HEK293T (cell line): Measurements from ENCODE around the gene CBARP.

Experiments
- CTCF ChIA-PET: fragments of 350-600 bp; formaldehyde crosslinking; extraction: SDS; loops from one replicate; lab custom pipeline; 2021; ENCODE audit warnings: antibody characterized with exemption, inconsistent platforms; lab: Yijun Ruan, JAX
- POLR2A ChIA-PET: fragments of 350-600 bp; formaldehyde crosslinking; extraction: SDS; loops from one replicate; lab custom pipeline; 2020; ENCODE audit warnings: antibody characterized with exemption, inconsistent platforms; lab: Yijun Ruan, JAX
- DNase-seq: peaks from one replicate; pipeline ENCODE4 v3.0.0; 2012; ENCODE audit warnings: mixed read lengths; ENCODE audit errors: extremely low spot score
- ARNT ChIP-seq: fragments of 450-650 bp; IDR thresholded peaks from 2 replicates; pipeline ENCODE4 v1.6.1; 2017; ENCODE audit warnings: mild to moderate bottlenecking
- BHLHE40 ChIP-seq: fragments of 450-650 bp; IDR thresholded peaks from 2 replicates; pipeline ENCODE4 v1.6.1; 2016; ENCODE audit warnings: mild to moderate bottlenecking, moderate library complexity, borderline replicate concordance
- CTBP1 ChIP-seq: fragments of 450-650 bp; IDR thresholded peaks from 2 replicates; pipeline ENCODE4 v1.6.1; 2016; ENCODE audit warnings: borderline replicate concordance
- ELF4 ChIP-seq: fragments of 450-650 bp; IDR thresholded peaks from 2 replicates; pipeline ENCODE4 v1.6.1; 2017; ENCODE audit warnings: antibody characterized with exemption
- FOXA1 ChIP-seq: fragments of 450-650 bp; IDR thresholded peaks from 2 replicates; pipeline ENCODE4 v1.6.1; 2016; ENCODE audit warnings: mild to moderate bottlenecking
- FOXK2 ChIP-seq: fragments of 450-650 bp; IDR thresholded peaks from 2 replicates; pipeline ENCODE4 v1.6.1; 2016; ENCODE audit warnings: mild to moderate bottlenecking
- FOXM1 ChIP-seq: fragments of 450-650 bp; IDR thresholded peaks from 2 replicates; pipeline ENCODE4 v1.6.1; 2017; ENCODE audit warnings: mild to moderate bottlenecking, borderline replicate concordance
- HDGF ChIP-seq: fragments of 450-650 bp; IDR thresholded peaks from 2 replicates; pipeline ENCODE4 v1.6.1; 2017; ENCODE audit warnings: antibody characterized with exemption, borderline replicate concordance
- L3MBTL2 ChIP-seq: fragments of 450-650 bp; conservative IDR thresholded peaks from 2 replicates; pipeline ENCODE4 v1.6.1; 2016; ENCODE audit warnings: mild to moderate bottlenecking
- LEF1 ChIP-seq: fragments of 450-650 bp; IDR thresholded peaks from 2 replicates; pipeline ENCODE4 v1.6.1; 2017; ENCODE audit warnings: mild to moderate bottlenecking, borderline replicate concordance
- NFRKB ChIP-seq: fragments of 450-650 bp; IDR thresholded peaks from 2 replicates; pipeline ENCODE4 v1.6.1; 2016; ENCODE audit warnings: mild to moderate bottlenecking, moderate library complexity
- PKNOX1 ChIP-seq: fragments of 450-650 bp; IDR thresholded peaks from 2 replicates; pipeline ENCODE4 v1.6.1; 2016
- SP1 ChIP-seq: fragments of 450-650 bp; IDR thresholded peaks from 2 replicates; pipeline ENCODE4 v1.6.1; 2017
- SUZ12 ChIP-seq: fragments of 450-650 bp; IDR thresholded peaks from 2 replicates; pipeline ENCODE4 v1.6.1; 2016; ENCODE audit warnings: mild to moderate bottlenecking
- TARDBP ChIP-seq: fragments of 450-650 bp; IDR thresholded peaks from 2 replicates; pipeline ENCODE4 v1.6.1; 2016
- ZNF384 ChIP-seq: fragments of 450-650 bp; IDR thresholded peaks from 2 replicates; pipeline ENCODE4 v1.6.1; 2016

CBARP gene

GRCh38 chr19:1272423-1273262 lies 34.8 kb upstream of the CBARP start:
- TF ChIP-seq TARDBP (no peak), NFRKB (no peak), SP1 (no peak), HDGF (no peak), L3MBTL2 (no peak), FOXK2 (no peak), ZNF384 (no peak), LEF1 (no peak), FOXA1 (no peak), ELF4 (no peak)
- DNase-seq, result no peak
- CTCF ChIA-PET, result interaction anchor here (1.5 to 2.0 kb wide), 2 partner anchors 28 kb away, joined by 8 to 20 read pairs; no protein-coding TSS in a partner anchor
- POLR2A ChIA-PET, result interaction anchor here (0.7 to 2.7 kb wide), 6 partner anchors 7 to 82 kb away, joined by 3 to 18 read pairs (median 5); a partner anchor contains a TSS

- no peak for DNase-seq
- CTCF ChIA-PET, result interaction anchor here (1.5 kb wide), 1 partner anchor 27 kb away, joined by 8 read pairs; no protein-coding TSS in a partner anchor
- TF ChIP-seq ARNT, result no peak
- TF ChIP-seq HDGF, result no peak
- no peak for TF ChIP-seq L3MBTL2
- TF ChIP-seq FOXM1, result no peak
- TF ChIP-seq NFRKB, result no peak
- TF ChIP-seq BHLHE40, result no peak
- no peak for TF ChIP-seq CTBP1
- no peak for TF ChIP-seq TARDBP
- TF ChIP-seq SUZ12, result no peak
- POLR2A ChIA-PET, result interaction anchor here (1.1 to 2.7 kb wide), 3 partner anchors 8 to 28 kb away, joined by 3 to 18 read pairs (median 4); no protein-coding TSS in a partner anchor
These were observed 34.0 kb upstream of the CBARP start for GRCh38 chr19:1271528-1272422.

- no peak for DNase-seq
- ChIA-PET CTCF (interaction anchor here (1.5 kb wide), 1 partner anchor 27 kb away, joined by 8 read pairs; no protein-coding TSS in a partner anchor), POLR2A (interaction anchor here (1.4 kb wide), 1 partner anchor 26 kb away, joined by 4 read pairs; no protein-coding TSS in a partner anchor)
- TF ChIP-seq NFRKB, result no peak
- no peak for TF ChIP-seq SUZ12
- no peak for TF ChIP-seq FOXA1
- TF ChIP-seq ARNT, result no peak
- TF ChIP-seq HDGF, result no peak
- no peak for TF ChIP-seq L3MBTL2
- no peak for TF ChIP-seq SP1
- TF ChIP-seq FOXK2, result no peak
- TF ChIP-seq FOXM1, result no peak
- TF ChIP-seq BHLHE40, result no peak
- no peak for TF ChIP-seq CTBP1
- no peak for TF ChIP-seq PKNOX1
- no peak for TF ChIP-seq LEF1
- no peak for TF ChIP-seq ELF4
- no peak for TF ChIP-seq TARDBP
- TF ChIP-seq ZNF384, result no peak
These were observed 33.2 kb upstream of the CBARP start for GRCh38 chr19:1270854-1271527.

- no peak for TF ChIP-seq L3MBTL2
- no peak for TF ChIP-seq ZNF384
- TF ChIP-seq FOXM1, result no peak
- no peak for TF ChIP-seq ARNT
- TF ChIP-seq BHLHE40, result no peak
- no peak for TF ChIP-seq FOXA1
- TF ChIP-seq TARDBP, result no peak
- no peak for TF ChIP-seq PKNOX1
- TF ChIP-seq HDGF, result no peak
- no peak for TF ChIP-seq ELF4
- no peak for TF ChIP-seq NFRKB
- TF ChIP-seq SP1, result no peak
- TF ChIP-seq LEF1, result no peak
- no peak for TF ChIP-seq FOXK2
- TF ChIP-seq CTBP1, result no peak
- TF ChIP-seq SUZ12, result no peak
- POLR2A ChIA-PET, result interaction anchor here (1.4 to 1.7 kb wide), 5 partner anchors 16 to 225 kb away, joined by 4 to 157 read pairs (median 12); no protein-coding TSS in a partner anchor
- CTCF ChIA-PET, result no interaction called here
- DNase-seq, result no peak
These were observed 32.5 kb upstream of the CBARP start for GRCh38 chr19:1270213-1270853.
